Gastrocnemius medialis (tissue), 4 donors: ENCODE data around the gene LMNTD2.

ENCODE experiments used
- CTCF ChIP-seq, 5 experiments: fragments of 450-650 bp in 3 of 5; fragments of 200-600 bp in 2 of 5; sonication (generic) in 2 of 5; IDR thresholded peaks in 4 of 5; conservative IDR thresholded peaks in 1 of 5; 1 replicate in 4 of 5; 2 replicates in 1 of 5; pipeline ENCODE4 v1.5.1; 2016 to 2019; ENCODE audit warnings: antibody characterized with exemption in 5 of 5, mild to moderate bottlenecking in 3 of 5, moderate library complexity in 3 of 5
- POLR2A ChIP-seq, 2 donors: fragments of 450-650 bp; IDR thresholded peaks; one replicate each; pipeline ENCODE4 v1.6.1; 2017; ENCODE audit warnings: antibody characterized with exemption in 2 of 2, mild to moderate bottlenecking in 2 of 2, moderate library complexity in 2 of 2

- TF ChIP-seq POLR2A (IDR thresholded peaks at IDR 0.05) (no peak), CTCF (IDR thresholded peaks at IDR 0.05 in 4 of 5, conservative IDR thresholded peaks at IDR 0.05 in 1 of 5) (no peak)
Observed at GRCh38 chr11:550746-551085, 9.8 kb downstream of the LMNTD2 start.
